Activated CD8-positive, alpha-beta memory T cell treated with anti-CD3 and anti-CD28 coated beads, Interleukin-2, amount 50 U/mL, for 48 hours (primary cell): ENCODE data around the gene TRAF6.

Experiments used
- DNase-seq: peaks from one replicate; pipeline ENCODE4 v3.0.0-alpha.2; 2020

The TRAF6 gene

DNA sequence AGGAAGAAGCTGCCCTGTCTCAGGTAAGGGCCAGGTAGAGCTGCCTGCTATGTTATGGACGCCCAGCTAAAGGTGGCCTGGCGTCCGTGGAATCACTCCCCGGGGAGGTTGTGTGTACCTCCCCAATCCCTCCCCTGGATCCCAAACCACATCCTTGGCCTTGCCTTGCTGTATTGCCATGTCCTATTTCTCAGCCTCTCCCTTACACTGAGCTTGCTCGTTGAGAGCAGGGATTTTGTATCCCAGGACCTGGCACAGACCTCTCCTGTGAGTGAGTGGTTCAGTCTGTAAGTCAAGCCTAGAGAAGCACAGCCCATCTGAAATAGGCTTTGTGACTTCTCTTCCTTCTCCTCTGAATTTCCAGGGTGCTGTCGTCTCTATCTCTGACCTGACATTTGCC is 53.9 kb downstream of the TRAF6 start:
- no peak for DNase-seq

DNA sequence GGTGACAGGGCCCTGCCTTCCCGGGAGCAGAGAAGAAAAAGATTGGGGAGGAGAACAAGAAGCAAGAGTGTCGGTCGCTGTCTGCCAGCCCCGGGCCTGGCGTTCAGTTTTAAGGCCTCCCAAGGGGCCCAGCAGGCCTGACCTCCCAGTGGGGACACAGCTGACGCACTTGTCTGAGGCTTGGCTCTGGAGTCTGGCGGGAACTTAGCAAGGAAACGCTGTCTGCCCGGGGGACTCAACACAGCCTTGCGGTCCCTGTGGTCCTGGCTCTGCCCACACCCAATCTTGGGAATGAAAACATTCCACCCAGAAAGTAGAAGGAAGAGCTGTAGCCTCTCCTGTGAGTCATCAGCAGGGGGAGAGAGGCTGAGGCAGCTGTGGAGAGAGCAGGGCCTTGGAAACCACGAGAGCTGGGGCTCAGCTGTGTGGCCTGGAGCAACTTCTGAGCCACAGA is 54.4 kb downstream of the TRAF6 start:
- no peak for DNase-seq

DNA sequence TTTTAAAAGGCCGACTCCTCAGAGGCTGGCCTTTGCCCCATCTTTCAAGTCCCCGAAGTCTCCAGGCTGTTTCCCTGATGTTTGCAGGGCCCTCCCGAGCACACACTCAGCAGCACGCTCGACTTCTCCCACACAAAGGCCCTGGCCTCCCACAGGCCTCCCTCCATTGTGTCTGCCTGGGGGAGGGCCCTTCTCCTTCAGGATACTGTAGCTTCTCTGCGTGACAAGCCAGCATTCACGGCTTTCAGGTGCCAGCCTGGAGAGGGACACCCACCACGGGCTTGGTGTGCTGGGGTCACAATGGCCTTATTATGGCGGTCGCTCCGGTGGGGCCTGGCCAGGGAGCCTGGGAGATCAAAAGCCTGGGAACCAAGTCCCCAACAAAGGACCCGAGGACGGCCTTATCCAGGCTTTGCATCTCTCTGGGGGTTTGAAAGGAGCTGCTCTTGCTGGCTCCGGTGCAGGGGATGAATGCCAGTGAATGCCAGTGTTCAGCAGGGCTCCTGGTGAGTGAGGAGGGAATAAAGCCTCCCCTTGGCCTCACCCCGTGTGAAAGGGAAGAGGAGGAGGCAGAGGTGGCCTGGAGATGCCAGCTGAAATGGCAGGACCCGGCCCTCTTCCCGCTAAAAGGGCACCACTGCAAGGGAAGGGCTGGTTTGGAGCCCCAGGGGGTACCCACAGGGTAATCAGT is 55.0 kb downstream of the TRAF6 start:
- DNase-seq = no peak

DNA sequence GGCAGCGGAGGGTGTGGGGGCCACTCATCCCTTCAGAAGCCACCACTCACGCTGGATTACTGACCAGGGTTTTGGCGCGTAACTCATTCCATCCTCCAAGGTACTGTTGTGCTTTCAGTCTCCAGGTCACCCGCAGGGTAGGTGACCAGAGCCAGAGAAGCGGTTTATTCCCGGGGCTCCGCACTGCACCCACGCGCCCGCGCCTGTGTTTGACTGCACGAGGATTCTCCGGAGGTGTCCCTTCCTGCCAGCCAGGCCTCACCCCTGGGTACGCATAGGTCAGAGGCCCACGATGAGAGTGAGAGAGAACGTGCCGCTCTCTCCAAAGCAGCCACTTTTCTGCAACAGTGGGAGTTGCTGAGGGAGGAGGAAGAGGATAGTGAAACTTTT is 55.5 kb downstream of the TRAF6 start:
- DNase-seq = no peak

DNA sequence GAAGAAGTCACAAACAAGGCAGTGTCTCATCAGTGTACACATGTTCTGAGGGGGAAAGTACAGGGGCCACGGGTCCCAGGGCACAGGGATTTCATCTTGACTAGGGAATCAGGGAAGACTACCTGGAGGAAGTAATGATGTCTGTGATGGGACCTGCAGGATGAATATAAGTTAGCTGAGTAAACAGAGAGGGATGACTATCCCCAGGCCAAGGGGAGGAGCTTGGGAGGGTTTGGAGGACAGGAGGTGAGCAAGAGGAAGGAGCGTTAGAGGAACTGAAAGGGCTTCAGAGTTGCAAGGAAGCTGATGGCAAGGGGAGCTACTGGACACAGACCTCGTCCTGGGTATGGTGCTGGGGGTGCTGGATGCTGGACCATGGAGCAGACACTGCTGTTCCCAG is 56.4 kb downstream of the TRAF6 start:
- DNase-seq = no peak

DNA sequence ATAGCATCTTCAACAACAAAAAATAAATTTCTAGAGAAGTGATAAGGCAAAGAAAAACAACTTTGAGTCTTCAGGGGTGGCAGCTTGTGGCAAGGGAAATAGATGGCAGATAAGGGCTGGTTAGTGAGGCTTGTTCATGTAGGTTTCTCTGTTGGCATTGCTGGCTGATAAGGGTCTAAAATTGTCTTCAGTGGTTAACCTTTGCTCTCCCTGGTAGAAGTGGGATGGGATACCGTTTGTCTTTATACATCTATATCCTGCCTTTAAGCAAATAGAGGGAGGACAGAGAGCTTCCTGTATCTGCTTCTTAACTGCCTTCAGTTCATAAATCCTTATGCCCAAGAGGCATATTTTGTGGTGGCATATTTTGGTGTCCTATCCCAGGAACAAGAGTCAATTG is 57.1 kb downstream of the TRAF6 start:
- no peak for DNase-seq

DNA sequence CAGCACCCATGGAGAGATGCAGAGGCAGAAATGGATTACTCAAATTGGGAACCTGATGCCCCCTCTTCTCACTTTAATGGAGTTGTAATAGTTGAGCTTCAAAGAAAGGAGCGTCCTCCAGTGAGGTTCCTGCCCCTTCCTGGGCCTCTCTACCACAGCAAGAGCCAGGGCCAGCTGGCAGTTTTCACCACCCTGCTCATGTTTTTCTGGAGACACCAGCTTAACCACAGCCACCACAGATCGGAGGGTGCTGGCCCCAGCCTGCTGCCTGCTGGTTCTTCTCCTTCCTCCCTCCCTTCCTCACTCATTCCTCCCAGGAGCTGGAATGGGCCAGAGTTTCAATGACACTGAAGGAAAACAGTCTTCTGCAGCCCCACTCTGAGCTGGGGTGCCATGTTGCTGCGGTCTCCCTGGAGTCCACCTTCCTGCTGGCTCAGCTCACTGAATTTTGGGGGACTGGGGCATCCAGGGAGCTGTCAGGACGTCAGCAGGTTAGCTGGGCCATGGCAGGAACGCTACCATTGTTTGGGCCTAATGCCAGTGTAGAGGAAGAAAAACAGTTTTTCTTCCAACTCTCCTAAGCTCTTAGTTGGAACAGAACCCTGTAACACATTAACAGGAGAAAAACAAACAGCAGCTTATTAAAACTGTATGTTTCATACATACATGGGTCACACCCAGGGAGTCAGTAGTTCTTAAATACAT is 57.7 kb downstream of the TRAF6 start:
- no peak for DNase-seq

DNA sequence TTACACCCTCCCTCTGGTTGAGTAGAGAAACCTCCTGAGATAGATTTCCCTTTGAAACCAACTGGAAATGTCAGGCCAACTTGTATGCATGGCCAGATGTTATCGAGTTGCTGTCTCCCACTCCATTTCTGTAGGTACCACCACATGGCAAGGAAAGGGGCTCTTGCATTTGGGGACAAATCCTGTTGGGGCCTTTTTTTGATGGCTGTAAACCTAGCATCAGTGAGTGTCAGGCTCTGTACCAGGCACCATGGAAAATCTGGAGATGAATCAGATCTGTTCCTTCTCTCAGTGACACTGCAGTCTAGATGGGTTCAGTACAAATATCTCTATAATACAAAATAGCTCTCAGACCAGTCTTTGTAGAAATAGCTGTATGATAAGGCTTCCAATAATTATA is 58.4 kb downstream of the TRAF6 start:
- no peak for DNase-seq

DNA sequence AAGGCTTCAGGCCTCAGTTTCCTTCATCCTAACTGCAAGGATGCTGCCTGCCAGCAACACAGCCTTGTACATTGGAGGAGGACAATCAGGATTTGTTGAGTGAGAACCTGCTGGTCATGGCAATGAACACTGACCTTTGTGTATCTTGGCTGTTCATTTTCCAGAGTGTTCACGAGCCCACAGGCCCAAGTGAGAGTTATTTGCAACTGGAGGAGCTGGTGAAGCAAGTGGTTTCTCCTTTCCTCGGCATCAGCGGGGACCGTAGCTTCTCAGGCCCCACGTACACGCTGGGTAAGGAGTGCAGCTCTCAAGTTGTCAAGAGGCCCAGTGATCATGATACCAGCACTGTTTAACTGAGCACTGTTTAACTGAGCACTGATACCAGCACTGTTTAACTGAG is 59.0 kb downstream of the TRAF6 start:
- DNase-seq = no peak

DNA sequence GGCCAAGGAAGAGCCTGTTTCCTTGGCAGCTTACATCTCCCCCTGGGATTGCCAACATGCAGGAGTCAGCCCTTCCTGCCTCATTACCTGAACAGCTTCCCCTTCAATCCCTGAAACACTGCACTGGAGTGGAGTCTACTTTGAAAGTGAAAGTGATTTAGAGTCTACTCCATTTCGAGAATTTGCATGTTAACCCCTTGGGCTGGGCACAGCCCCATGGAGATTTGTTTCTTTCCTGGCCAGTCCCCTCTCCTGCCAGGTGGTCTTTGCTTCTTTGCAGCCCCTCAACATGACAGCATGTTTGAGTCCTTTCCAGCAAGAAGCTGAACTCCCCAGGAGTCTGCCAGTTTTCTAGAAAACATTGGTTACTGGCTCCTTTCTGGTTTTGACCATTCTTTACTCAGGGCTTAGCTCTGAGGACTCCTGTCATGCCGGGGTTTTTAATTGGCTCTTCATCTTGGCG is 59.9 kb downstream of the TRAF6 start:
- DNase-seq = no peak

DNA sequence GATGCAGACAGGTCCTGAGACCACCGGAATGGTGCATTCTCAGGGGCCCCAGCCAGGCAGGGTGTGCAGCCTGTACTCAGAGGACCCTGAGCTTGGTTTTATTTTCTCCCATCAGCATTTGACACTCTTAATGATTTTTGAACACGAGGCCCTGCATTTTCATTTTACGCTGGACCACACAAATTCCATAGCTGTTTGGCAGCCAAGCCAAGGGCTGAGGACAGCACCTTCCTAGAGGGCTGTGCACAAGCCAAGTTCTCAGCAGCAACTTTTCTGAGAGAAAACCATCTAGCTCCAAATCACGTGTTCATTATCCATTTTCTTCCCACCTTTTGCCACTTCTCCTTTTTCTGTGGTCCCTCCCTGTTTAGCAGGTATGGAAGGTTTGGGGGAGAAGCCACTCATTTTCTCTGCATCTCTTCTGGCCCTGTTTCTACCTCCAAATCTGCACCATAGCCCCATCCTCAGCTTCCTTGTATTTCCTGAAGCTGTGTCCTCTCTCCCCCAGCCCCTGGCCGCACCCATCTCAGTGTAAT is 60.4 kb downstream of the TRAF6 start:
- DNase-seq = peak; percentile 32

DNA sequence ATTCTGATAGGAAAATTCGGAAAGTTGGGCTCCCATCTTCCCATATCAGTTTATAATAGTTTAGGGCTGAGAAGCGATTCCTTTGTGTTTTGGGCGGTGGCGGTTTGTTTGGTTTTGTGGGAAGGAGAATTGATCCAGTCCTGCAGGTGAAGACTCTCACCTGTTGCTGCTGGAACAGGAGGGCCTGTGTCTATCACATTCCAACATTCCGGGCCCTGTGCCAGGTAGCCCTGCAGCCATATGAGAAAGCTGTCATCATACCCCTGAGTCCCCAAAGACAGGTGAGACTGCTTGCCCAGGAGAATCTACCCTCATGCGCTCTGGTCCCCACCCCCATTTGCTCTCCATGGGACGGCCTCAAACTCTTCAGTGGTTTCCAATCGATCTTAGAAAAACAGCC is 62.1 kb downstream of the TRAF6 start:
- DNase-seq = no peak

DNA sequence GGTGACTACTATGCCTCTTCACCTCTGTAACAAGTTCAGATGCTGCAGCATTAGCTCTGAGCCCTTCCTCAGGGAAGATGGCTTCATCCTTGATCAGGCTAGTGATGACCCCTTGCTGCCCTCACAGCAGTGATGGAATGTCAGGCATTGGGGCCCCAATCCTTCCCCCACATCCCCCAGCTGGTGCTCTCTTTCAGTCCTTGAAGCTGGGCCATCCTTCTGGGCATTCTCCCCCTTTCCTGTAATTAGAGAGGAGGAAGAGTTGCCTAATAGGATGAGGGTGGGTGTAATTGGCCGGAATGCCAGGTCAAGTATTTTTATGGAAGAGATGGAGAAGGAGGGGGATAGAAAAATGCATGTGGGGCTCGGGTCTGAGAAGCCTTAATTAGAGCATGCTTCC is 62.6 kb downstream of the TRAF6 start:
- no peak for DNase-seq

DNA sequence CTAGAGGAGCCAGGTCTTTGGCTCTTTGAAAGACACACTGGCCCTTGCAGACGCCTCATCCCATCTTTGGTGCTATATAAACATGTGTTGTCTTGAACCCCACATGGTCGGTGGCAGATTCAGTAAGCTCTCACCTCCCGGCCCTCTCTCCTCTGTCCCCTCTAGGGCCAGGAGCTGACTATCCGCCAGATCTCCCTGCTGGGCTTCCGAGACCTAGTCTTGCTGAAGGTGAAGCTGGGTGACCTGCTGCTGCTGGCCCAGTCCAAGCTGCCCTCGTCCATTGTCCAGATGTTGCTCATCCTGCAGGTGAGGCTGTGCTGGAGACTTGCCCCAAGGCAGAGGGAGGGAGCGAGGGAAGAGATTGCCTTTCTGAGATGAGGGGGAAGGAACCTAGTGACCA is 63.9 kb downstream of the TRAF6 start:
- no peak for DNase-seq

DNA sequence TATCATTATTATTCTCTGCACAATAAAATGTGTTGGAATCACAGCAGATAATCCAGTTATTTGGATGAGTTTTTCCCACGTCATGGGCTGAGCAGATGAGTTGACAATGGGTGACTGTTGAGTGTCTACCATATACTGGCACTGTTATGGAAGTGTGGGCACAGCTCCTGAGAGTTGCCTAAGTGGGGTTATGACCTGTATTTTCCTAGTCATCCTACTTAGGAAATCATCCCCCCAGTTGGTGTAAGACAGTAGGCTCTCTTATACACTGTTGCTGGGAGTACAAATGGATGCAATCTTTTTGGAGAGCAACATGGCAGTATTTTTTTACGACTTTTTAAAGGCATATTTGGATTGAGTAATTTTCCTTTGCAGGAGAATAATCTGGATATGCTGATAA is 66.4 kb downstream of the TRAF6 start:
- DNase-seq = no peak

DNA sequence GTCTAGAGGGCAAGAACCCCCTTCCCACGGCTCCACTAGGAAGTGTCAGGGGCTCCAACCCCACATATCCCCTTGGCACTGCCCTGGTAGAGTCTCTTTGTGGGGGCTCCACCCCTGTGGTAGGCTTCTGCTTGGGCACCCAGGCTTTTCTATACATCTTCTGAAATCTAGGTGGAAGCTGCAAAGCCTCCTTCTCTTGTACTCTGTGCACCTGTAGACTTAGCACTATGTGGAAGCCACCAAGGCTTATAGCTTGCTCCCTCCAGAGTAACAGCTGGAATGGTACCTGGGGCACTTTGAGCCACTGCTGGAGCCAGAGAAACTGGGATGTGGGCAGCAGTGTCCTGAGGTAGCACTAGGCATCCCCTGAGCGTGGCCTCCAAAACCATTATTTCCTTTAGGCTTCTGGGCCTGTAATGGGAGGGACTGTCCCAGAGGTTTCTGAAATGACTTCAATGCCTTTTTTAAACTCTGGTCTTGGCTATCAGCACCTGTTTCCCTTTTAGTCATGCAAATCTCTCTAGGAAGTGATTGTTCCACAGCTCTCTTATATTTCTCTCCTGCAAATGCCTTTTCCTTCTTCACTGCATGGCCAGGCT is 68.4 kb downstream of the TRAF6 start:
- DNase-seq = no peak

DNA sequence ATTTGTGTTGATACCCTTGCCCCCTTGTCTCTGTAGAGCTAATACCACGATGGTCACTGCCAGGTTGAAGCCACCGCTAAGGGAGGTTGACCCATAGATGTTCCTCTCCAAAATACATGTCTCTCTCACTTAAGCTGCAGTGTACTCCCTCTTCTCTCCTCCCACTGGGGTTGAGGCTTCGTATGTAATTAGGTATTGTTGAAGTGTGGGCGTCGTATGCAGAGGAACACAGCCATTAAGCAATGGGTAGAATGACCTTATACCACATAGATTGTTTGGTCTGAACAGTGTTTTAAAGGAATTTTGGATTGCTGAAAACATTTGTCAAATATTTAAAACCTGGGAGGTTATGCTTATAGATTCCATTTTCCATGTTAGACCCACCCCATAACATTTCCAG is 71.9 kb downstream of the TRAF6 start:
- no peak for DNase-seq

DNA sequence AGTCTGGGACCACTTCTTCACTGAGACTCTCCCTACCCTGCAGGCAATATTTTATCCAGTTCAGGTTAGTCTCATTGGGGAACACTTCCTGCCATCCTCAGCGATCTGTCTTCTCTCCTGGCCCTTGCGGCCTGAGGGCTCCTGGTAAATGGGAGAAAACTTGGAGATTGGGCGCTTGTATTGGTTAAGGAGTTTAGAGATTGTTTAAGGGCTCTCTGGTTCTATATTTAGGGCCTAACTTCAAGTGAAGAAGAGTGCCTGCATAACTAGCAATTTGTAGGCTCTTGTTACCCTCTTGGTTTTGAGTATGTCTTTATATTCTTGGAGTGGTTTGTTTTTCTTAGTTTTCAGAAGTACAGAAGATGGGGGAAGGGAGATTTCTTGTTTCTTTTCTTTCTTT is 72.7 kb downstream of the TRAF6 start:
- DNase-seq = no peak
